Sigmoid colon (tissue), 7 donors: ENCODE results near the gene TOLLIP. TPM values are rescaled to one million over a fixed set of nuclear protein-coding genes. Genes with fewer than 3 reads are reported as not detected.

Source experiments
- DNase-seq: peaks from one replicate; pipeline ENCODE4 v3.0.0-alpha.2; 2019
- H3K27ac ChIP-seq, 4 donors: fragments of 200-600 bp; sonication (generic); one replicate each; pipeline ENCODE4 v1.5.1; 2016 to 2019; ENCODE audit warnings: mild to moderate bottlenecking in 1 of 4
- H3K27me3 ChIP-seq, 3 donors: fragments of 200-600 bp; sonication (generic); one replicate each; pipeline ENCODE4 v1.5.1; 2019; ENCODE audit warnings: mild to moderate bottlenecking in 1 of 3
- H3K36me3 ChIP-seq, 4 donors: fragments of 200-600 bp; sonication (generic); one replicate each; pipeline ENCODE4 v1.5.1; 2016 to 2019
- H3K4me1 ChIP-seq, 4 donors: fragments of 200-600 bp; sonication (generic); one replicate each; pipeline ENCODE4 v1.5.1; 2017 to 2019
- H3K4me3 ChIP-seq, 4 donors: fragments of 200-600 bp; sonication (generic); one replicate each; pipeline ENCODE4 v1.5.1; 2017 to 2019; ENCODE audit warnings: mild to moderate bottlenecking in 2 of 4, moderate library complexity in 1 of 4
- H3K9me3 ChIP-seq, 4 donors: fragments of 200-600 bp in 3 of 4; sonication (generic) in 3 of 4; one replicate each; pipeline versions ENCODE4 v1.5.1 to v1.6.1; 2013 to 2019
- WGBS, 2 donors: extraction: QIAGEN DNeasy Blood & Tissue Kit; methylation state at CpG; one replicate each; pipeline ENCODE4 v1.1.7; 2013; 5-methylcytosine and 5-hydroxymethylcytosine counted together
- intact Hi-C: fragments of 100-400 bp; cut with DNase I; formaldehyde crosslinking; loops from one replicate; pipeline ENCODE4 v1.15.1; 2023
- polyA plus RNA-seq, 3 donors: library from polyadenylated mRNA; stranded (reverse); fragments of 200-250 nt; gene quantifications; one replicate each; pipeline ENCODE4 v1.2.3, GENCODE V29; 2013
- small RNA-seq, 3 donors: library from RNA; depleted of rRNA; stranded (forward); fragments of <200 nt; gene quantifications; one replicate each; pipeline ENCODE3, GENCODE V24; 2016
- total RNA-seq, 4 donors: library from RNA; depleted of rRNA; stranded (reverse); fragments of >200 nt; gene quantifications; one replicate each; pipeline ENCODE4 v1.1.0, GENCODE V29; 2016
- TF ChIP-seq, protein P1 (sequence below), 4 experiments: fragments of 450-650 bp in 3 of 4; fragments of 200-600 bp in 1 of 4; IDR thresholded peaks; one replicate each; pipeline ENCODE4 v1.5.1; 2016 to 2019; ENCODE audit warnings: antibody characterized with exemption in 4 of 4, mild to moderate bottlenecking in 3 of 4, moderate library complexity in 2 of 4
- donor health status: healthy with polysubstance abuse.
- donor health status: Bipolar disorder and iron deficiency.
- donor health status: healthy.

TOLLIP gene
- total and polyA plus RNA-seq, 7 donors: 25.0 to 41.2 (median 36.9) TPM

DNA sequence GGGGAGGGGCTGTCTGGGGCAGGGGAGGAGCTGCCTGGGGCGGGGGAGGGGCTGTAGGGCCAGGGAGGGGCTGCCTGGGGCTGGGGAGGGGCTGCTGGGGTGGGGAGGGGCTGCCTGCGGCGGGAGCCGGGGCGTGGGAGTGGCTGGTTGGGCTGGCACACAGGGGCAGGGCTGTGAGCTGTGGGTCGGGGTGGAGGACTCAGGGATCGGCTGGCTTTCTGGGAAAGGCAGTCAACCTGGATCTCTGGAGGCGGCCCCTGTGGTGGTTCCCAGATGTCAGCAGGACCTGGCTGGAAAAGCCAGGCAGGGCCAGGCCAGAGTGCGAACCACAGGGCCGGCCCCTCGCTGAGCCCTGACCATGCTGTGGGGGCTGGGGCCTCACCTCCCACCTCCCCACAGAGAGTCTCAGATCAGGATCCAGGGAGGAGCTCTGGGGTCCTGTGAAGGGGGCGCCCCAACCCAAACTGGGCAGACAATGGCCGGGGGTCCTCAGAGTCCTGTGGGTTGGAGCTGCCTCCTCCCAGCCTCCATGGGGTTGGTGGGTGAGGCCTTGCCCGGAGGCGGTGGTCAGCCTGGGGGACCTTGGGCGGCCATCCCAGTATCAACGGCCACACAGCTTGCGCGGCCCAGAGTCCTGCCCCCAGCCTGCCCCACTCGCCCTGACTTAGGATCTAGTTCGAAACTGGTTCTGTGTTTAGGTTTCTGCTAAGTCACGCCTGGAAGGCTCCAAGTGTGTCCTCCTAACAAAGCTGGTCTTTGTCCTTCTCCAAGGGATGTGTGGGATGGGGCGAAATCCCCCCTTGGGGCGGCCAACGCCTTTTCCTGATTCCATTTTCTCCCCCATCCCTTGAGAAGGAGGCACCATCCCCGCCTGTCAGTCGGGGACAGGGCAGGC, 84.7 kb downstream of the TOLLIP start:
- TF ChIP-seq, protein P1, sequence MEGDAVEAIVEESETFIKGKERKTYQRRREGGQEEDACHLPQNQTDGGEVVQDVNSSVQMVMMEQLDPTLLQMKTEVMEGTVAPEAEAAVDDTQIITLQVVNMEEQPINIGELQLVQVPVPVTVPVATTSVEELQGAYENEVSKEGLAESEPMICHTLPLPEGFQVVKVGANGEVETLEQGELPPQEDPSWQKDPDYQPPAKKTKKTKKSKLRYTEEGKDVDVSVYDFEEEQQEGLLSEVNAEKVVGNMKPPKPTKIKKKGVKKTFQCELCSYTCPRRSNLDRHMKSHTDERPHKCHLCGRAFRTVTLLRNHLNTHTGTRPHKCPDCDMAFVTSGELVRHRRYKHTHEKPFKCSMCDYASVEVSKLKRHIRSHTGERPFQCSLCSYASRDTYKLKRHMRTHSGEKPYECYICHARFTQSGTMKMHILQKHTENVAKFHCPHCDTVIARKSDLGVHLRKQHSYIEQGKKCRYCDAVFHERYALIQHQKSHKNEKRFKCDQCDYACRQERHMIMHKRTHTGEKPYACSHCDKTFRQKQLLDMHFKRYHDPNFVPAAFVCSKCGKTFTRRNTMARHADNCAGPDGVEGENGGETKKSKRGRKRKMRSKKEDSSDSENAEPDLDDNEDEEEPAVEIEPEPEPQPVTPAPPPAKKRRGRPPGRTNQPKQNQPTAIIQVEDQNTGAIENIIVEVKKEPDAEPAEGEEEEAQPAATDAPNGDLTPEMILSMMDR (IDR thresholded peaks at IDR 0.05): no peak
- intact Hi-C loops: no loop called here

More for the DNA sequence above, 84.7 kb downstream of the TOLLIP start:
- 34 to 61% methylated on average over 27 of the region's 27 CpGs for WGBS, 2 donors
- H3K4me1 ChIP-seq: no peaks in the 10 kb centered on the region
- H3K27me3 ChIP-seq: peaks cover 7 to 99% (median 80%) of the 10 kb centered on the region in 3 donors
- no peak overlapping the region for H3K27ac ChIP-seq
- no peaks in the 10 kb centered on the region for H3K9me3 ChIP-seq
- peak; percentile 39 for DNase-seq
- no peak overlapping the region for H3K4me3 ChIP-seq
- no peaks in the 10 kb centered on the region for H3K36me3 ChIP-seq

Small RNA genes within 50 kb of the gene (small RNA-seq; reads per million reads assigned to genes)
- 0 reads per million in 3 donors for gene MIR6744

Other genes starting within 250 kb of the TOLLIP start
- 1 to 10 TPM in 3 of 4 donors, not detected in 1; 2.5 to 8.0 (median 2.9) TPM for gene MUC2, start 234.8 kb downstream of the TOLLIP start, total RNA-seq
- gene MUC2, start 234.8 kb downstream of the TOLLIP start, polyA plus RNA-seq: 100 to 1,000 TPM in 1 of 3 donors, 10 to 100 TPM in 2; 22.8 to 248 (median 40.2) TPM
- gene MUC5AC, start 151.7 kb downstream of the TOLLIP start, total RNA-seq: under 1 TPM in 1 of 4 donors, not detected in 3; under 0.01 TPM
- under 1 TPM in 2 of 3 donors, not detected in 1; under 0.01 to 0.09 TPM for gene MUC5AC, start 151.7 kb downstream of the TOLLIP start, polyA plus RNA-seq
- gene MUC5B, start 86.6 kb downstream of the TOLLIP start, total RNA-seq: under 1 TPM in 1 of 4 donors, not detected in 3; 0.83 TPM
- gene MUC5B, start 86.6 kb downstream of the TOLLIP start, polyA plus RNA-seq: 100 to 1,000 TPM in 1 of 3 donors, 1 to 10 TPM in 2; 1.4 to 131 (median 4.2) TPM
- gene BRSK2, start 80.3 kb upstream of the TOLLIP start, total RNA-seq: 1 to 10 TPM; 1.8 to 3.2 (median 2.4) TPM
- 1 to 10 TPM in 1 of 3 donors, not detected in 2; 1.7 TPM for gene BRSK2, start 80.3 kb upstream of the TOLLIP start, polyA plus RNA-seq
- gene MOB2, start 177.1 kb upstream of the TOLLIP start, total RNA-seq: 10 to 100 TPM; 68.6 to 88.9 (median 71.5) TPM
- 10 to 100 TPM; 46.2 to 55.0 (median 53.5) TPM for gene MOB2, start 177.1 kb upstream of the TOLLIP start, polyA plus RNA-seq